HG03571 (cell line): ENCODE measurements around the gene XPNPEP1.
"Not testable (repeated sequence)": the region's sequence is repeated elsewhere in the genome, so short reads cannot be mapped to it uniquely, and the experiment has no call there.

Experiments
- ATAC-seq: cut with Tn5 transposase; IDR thresholded peaks from one replicate; pipeline ENCODE4 v1.9.1; 2021; ENCODE audit not compliant: unreplicated experiment

The XPNPEP1 gene

GRCh38 chr10:109924967-109925620 lies 1.8 kb upstream of the XPNPEP1 start:
- ATAC-seq = no peak

GRCh38 chr10:109924087-109924486 lies 776 bp upstream of the XPNPEP1 start:
- ATAC-seq = no peak

GRCh38 chr10:109922358-109922975 lies 844 bp downstream of the XPNPEP1 start:
- ATAC-seq = no peak

GRCh38 chr10:109920016-109920415 lies 3.3 kb downstream of the XPNPEP1 start:
- no peak for ATAC-seq

GRCh38 chr10:109919220-109919619 lies 4.1 kb downstream of the XPNPEP1 start:
- ATAC-seq = no peak

GRCh38 chr10:109918707-109919106 lies 4.6 kb downstream of the XPNPEP1 start:
- ATAC-seq = not testable (repeated sequence)

GRCh38 chr10:109915566-109915965 lies 7.7 kb downstream of the XPNPEP1 start:
- no peak for ATAC-seq

GRCh38 chr10:109914966-109915365 lies 8.3 kb downstream of the XPNPEP1 start:
- no peak for ATAC-seq

GRCh38 chr10:109913306-109913892 lies 9.9 kb downstream of the XPNPEP1 start:
- no peak for ATAC-seq

GRCh38 chr10:109912335-109913281 lies 10.7 kb downstream of the XPNPEP1 start:
- peak; percentile 89 for ATAC-seq

GRCh38 chr10:109911903-109912302 lies 11.4 kb downstream of the XPNPEP1 start:
- ATAC-seq = no peak

- no peak for ATAC-seq
These were observed 17.0 kb downstream of the XPNPEP1 start for GRCh38 chr10:109906316-109906715.

GRCh38 chr10:109904397-109904796 lies 18.9 kb downstream of the XPNPEP1 start:
- ATAC-seq = no peak

- peak; percentile 49 for ATAC-seq
These were observed 20.0 kb downstream of the XPNPEP1 start for GRCh38 chr10:109902992-109903947.

GRCh38 chr10:109899356-109900331 lies 23.7 kb downstream of the XPNPEP1 start:
- no peak for ATAC-seq

- ATAC-seq = no peak
These were observed 24.5 kb downstream of the XPNPEP1 start for GRCh38 chr10:109898666-109899355.

- no peak for ATAC-seq
These were observed 25.3 kb downstream of the XPNPEP1 start for GRCh38 chr10:109898007-109898406.

GRCh38 chr10:109895848-109896247 lies 27.5 kb downstream of the XPNPEP1 start:
- ATAC-seq = no peak
